HG03575 (cell line): Measurements from ENCODE around the gene UPF2.

Experiments used
- ATAC-seq: cut with Tn5 transposase; IDR thresholded peaks from one replicate; pipeline ENCODE4 v1.9.1; 2021; ENCODE audit not compliant: unreplicated experiment, insufficient number of reproducible peaks, low FRiP score; ENCODE audit errors: extremely low read depth

UPF2 gene

GRCh38 chr10:11918384-11918783 is 124.2 kb downstream of the UPF2 start:
- ATAC-seq: no peak

- no peak for ATAC-seq
These were observed 129.4 kb downstream of the UPF2 start for GRCh38 chr10:11913079-11913641.

- ATAC-seq: no peak
These were observed 132.5 kb downstream of the UPF2 start for GRCh38 chr10:11910102-11910501.

GRCh38 chr10:11909618-11910017 is 133.0 kb downstream of the UPF2 start:
- no peak for ATAC-seq

- no peak for ATAC-seq
These were observed 133.6 kb downstream of the UPF2 start for GRCh38 chr10:11908991-11909390.

- no peak for ATAC-seq
These were observed 134.1 kb downstream of the UPF2 start for GRCh38 chr10:11908536-11908935.

GRCh38 chr10:11907914-11908313 is 134.7 kb downstream of the UPF2 start:
- no peak for ATAC-seq

GRCh38 chr10:11906714-11907113 is 135.9 kb downstream of the UPF2 start:
- no peak for ATAC-seq

- no peak for ATAC-seq
These were observed 140.0 kb downstream of the UPF2 start for GRCh38 chr10:11902646-11903045.

GRCh38 chr10:11901833-11902475 is 140.7 kb downstream of the UPF2 start:
- no peak for ATAC-seq

- ATAC-seq: no peak
These were observed 141.2 kb downstream of the UPF2 start for GRCh38 chr10:11901454-11901832.

GRCh38 chr10:11901036-11901301 is 141.6 kb downstream of the UPF2 start:
- ATAC-seq: no peak

- ATAC-seq: no peak
These were observed 143.3 kb downstream of the UPF2 start for GRCh38 chr10:11899067-11899876.

- ATAC-seq: no peak
These were observed 144.1 kb downstream of the UPF2 start for GRCh38 chr10:11898372-11899066.

GRCh38 chr10:11898033-11898371 is 144.6 kb downstream of the UPF2 start:
- ATAC-seq: no peak

GRCh38 chr10:11896549-11897200 is 145.9 kb downstream of the UPF2 start:
- ATAC-seq: no peak

GRCh38 chr10:11895598-11895997 is 147.0 kb downstream of the UPF2 start:
- ATAC-seq: no peak

- ATAC-seq: no peak
These were observed 147.5 kb downstream of the UPF2 start for GRCh38 chr10:11895108-11895466.

- ATAC-seq: no peak
These were observed 148.1 kb downstream of the UPF2 start for GRCh38 chr10:11894381-11895107.
